WTC11 (cell line): ENCODE data around the gene ECHS1.

Experiments
- CREB1 ChIP-seq: sonication (generic); formaldehyde crosslinking; IDR thresholded peaks from 2 replicates; pipeline ENCODE4 v1.8.0; 2023; ENCODE audit warnings: mild to moderate bottlenecking, missing genetic modification reagents
- CREM ChIP-seq: sonication (generic); formaldehyde crosslinking; IDR thresholded peaks from 2 replicates; pipeline ENCODE4 v1.8.1; 2022; ENCODE audit warnings: mild to moderate bottlenecking, missing genetic modification reagents, moderate library complexity
- FOXJ3 ChIP-seq: sonication (generic); formaldehyde crosslinking; IDR thresholded peaks from 2 replicates; pipeline ENCODE4 v1.9.0; 2021; ENCODE audit warnings: missing genetic modification reagents, mild to moderate bottlenecking, borderline replicate concordance
- KAT7 ChIP-seq: sonication (generic); formaldehyde crosslinking; IDR thresholded peaks from 2 replicates; pipeline ENCODE4 v1.8.1; 2023; ENCODE audit warnings: missing genetic modification reagents, mild to moderate bottlenecking, borderline replicate concordance
- NR2C2 ChIP-seq: sonication (generic); formaldehyde crosslinking; IDR thresholded peaks from 2 replicates; pipeline ENCODE4 v1.8.0; 2022; ENCODE audit warnings: mild to moderate bottlenecking, missing genetic modification reagents
- NR3C1 ChIP-seq: sonication (generic); formaldehyde crosslinking; conservative IDR thresholded peaks from 2 replicates; pipeline ENCODE4 v1.8.1; 2023; ENCODE audit warnings: low read depth, mild to moderate bottlenecking, missing genetic modification reagents
- SOX15 ChIP-seq: fragments of 250-450 bp; sonication (Bioruptor Pico); IDR thresholded peaks from 2 replicates; pipeline ENCODE4 v1.9.0; 2021; ENCODE audit warnings: mild to moderate bottlenecking
- TF ChIP-seq, protein P1 (sequence below): fragments of 200-600 bp; IDR thresholded peaks from 2 replicates; pipeline ENCODE4 v1.8.0; 2022; ENCODE audit warnings: antibody characterized with exemption
- TF ChIP-seq, protein P2 (sequence below): fragments of 250-450 bp; sonication (Bioruptor Pico); IDR thresholded peaks from 2 replicates; pipeline ENCODE4 v1.9.0; 2021; ENCODE audit warnings: mild to moderate bottlenecking, borderline replicate concordance
- TF ChIP-seq, protein P3 (sequence below): sonication (generic); formaldehyde crosslinking; IDR thresholded peaks from 2 replicates; pipeline ENCODE4 v1.8.0; 2023; ENCODE audit warnings: missing genetic modification reagents
- TF ChIP-seq, protein P4 (sequence below): fragments of 250-450 bp; sonication (Bioruptor Pico); conservative IDR thresholded peaks from 2 replicates; pipeline ENCODE4 v1.9.0; 2021; ENCODE audit warnings: mild to moderate bottlenecking
- TF ChIP-seq, protein P5 (sequence below): sonication (generic); formaldehyde crosslinking; IDR thresholded peaks from 2 replicates; pipeline ENCODE4 v1.8.0; 2023; ENCODE audit warnings: missing genetic modification reagents, mild to moderate bottlenecking, borderline replicate concordance

DNA sequence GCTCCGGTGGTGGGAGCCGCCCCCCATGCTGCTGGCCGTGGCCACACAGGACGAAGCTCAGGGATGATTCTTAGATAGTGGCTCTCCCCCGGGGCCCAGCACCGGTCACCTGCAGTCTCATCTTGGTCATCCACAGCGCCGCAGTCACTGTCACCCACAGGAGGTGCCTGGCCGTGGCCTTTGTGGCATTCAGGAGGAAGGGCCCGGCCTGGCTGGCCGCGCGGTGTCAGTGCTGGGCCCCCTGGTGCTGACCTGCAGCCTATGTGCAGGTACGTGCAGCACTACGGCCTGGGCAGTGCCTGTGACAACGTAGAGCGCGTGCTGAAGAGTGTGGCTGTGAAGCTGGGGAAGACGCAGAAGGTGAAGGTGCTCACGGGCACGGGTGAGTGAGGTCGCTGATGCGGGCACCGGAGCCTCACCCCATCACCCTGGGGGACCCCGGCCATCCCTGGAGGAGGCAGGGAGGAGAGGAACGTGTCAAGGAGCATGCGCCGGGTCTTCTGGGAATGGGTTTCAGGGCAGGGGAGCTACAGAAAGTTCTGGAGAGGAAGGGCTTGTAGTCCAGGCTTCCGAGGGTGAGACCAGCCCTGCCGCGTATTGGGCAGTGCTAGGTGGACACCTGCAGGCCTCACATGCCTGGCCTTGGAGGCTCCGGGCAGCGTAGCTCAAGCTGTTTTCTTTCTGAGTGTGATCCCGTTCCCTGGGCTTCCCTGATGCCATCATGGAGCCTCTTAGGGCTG, 46.2 kb upstream of the ECHS1 start:
- no peak for TF ChIP-seq CREM (CRISPR knock-in tag)
- TF ChIP-seq, protein P1, sequence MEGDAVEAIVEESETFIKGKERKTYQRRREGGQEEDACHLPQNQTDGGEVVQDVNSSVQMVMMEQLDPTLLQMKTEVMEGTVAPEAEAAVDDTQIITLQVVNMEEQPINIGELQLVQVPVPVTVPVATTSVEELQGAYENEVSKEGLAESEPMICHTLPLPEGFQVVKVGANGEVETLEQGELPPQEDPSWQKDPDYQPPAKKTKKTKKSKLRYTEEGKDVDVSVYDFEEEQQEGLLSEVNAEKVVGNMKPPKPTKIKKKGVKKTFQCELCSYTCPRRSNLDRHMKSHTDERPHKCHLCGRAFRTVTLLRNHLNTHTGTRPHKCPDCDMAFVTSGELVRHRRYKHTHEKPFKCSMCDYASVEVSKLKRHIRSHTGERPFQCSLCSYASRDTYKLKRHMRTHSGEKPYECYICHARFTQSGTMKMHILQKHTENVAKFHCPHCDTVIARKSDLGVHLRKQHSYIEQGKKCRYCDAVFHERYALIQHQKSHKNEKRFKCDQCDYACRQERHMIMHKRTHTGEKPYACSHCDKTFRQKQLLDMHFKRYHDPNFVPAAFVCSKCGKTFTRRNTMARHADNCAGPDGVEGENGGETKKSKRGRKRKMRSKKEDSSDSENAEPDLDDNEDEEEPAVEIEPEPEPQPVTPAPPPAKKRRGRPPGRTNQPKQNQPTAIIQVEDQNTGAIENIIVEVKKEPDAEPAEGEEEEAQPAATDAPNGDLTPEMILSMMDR, result no peak
- TF ChIP-seq CREB1 (CRISPR knock-in tag), result no peak
- no peak for TF ChIP-seq KAT7 (CRISPR knock-in tag)
- no peak for TF ChIP-seq NR3C1 (CRISPR knock-in tag)
- no peak for TF ChIP-seq SOX15
- no peak for TF ChIP-seq NR2C2 (CRISPR knock-in tag)
- TF ChIP-seq, protein P2, sequence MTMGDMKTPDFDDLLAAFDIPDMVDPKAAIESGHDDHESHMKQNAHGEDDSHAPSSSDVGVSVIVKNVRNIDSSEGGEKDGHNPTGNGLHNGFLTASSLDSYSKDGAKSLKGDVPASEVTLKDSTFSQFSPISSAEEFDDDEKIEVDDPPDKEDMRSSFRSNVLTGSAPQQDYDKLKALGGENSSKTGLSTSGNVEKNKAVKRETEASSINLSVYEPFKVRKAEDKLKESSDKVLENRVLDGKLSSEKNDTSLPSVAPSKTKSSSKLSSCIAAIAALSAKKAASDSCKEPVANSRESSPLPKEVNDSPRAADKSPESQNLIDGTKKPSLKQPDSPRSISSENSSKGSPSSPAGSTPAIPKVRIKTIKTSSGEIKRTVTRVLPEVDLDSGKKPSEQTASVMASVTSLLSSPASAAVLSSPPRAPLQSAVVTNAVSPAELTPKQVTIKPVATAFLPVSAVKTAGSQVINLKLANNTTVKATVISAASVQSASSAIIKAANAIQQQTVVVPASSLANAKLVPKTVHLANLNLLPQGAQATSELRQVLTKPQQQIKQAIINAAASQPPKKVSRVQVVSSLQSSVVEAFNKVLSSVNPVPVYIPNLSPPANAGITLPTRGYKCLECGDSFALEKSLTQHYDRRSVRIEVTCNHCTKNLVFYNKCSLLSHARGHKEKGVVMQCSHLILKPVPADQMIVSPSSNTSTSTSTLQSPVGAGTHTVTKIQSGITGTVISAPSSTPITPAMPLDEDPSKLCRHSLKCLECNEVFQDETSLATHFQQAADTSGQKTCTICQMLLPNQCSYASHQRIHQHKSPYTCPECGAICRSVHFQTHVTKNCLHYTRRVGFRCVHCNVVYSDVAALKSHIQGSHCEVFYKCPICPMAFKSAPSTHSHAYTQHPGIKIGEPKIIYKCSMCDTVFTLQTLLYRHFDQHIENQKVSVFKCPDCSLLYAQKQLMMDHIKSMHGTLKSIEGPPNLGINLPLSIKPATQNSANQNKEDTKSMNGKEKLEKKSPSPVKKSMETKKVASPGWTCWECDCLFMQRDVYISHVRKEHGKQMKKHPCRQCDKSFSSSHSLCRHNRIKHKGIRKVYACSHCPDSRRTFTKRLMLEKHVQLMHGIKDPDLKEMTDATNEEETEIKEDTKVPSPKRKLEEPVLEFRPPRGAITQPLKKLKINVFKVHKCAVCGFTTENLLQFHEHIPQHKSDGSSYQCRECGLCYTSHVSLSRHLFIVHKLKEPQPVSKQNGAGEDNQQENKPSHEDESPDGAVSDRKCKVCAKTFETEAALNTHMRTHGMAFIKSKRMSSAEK (CRISPR knock-in tag), result no peak
- TF ChIP-seq, protein P3, sequence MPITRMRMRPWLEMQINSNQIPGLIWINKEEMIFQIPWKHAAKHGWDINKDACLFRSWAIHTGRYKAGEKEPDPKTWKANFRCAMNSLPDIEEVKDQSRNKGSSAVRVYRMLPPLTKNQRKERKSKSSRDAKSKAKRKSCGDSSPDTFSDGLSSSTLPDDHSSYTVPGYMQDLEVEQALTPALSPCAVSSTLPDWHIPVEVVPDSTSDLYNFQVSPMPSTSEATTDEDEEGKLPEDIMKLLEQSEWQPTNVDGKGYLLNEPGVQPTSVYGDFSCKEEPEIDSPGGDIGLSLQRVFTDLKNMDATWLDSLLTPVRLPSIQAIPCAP (CRISPR knock-in tag), result no peak
- TF ChIP-seq, protein P4, sequence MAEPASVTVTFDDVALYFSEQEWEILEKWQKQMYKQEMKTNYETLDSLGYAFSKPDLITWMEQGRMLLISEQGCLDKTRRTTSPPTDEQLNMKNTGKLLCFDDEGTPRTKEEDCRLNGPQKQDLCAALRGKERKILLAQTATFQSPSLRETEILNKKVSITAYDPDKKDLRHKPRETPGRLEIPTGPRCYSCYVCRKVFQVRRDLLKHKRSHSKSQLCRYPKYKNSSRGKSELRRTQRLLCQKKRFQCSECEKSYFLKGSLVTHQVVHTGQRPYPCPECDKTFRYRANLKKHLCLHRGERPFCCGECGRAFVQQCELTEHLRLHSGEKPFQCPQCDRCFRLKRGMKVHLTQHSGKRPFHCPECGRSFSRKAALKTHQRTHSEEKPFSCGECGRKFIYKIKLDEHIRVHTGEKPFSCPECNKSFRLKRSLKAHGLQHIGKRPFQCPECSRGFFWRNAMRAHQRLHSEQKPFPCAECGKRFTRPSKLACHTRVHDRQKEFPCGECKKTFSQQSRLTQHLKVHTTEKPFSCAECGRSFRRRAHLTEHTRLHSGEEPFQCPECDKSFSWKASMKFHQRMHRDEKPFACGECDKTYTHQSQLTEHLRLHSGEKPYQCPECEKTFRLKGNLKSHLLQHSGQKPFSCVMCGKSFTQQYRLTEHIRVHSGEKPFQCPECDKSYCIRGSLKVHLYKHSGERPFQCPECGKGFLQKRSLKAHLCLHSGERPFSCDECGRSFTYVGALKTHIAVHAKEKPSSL (CRISPR knock-in tag), result no peak
- TF ChIP-seq, protein P5, sequence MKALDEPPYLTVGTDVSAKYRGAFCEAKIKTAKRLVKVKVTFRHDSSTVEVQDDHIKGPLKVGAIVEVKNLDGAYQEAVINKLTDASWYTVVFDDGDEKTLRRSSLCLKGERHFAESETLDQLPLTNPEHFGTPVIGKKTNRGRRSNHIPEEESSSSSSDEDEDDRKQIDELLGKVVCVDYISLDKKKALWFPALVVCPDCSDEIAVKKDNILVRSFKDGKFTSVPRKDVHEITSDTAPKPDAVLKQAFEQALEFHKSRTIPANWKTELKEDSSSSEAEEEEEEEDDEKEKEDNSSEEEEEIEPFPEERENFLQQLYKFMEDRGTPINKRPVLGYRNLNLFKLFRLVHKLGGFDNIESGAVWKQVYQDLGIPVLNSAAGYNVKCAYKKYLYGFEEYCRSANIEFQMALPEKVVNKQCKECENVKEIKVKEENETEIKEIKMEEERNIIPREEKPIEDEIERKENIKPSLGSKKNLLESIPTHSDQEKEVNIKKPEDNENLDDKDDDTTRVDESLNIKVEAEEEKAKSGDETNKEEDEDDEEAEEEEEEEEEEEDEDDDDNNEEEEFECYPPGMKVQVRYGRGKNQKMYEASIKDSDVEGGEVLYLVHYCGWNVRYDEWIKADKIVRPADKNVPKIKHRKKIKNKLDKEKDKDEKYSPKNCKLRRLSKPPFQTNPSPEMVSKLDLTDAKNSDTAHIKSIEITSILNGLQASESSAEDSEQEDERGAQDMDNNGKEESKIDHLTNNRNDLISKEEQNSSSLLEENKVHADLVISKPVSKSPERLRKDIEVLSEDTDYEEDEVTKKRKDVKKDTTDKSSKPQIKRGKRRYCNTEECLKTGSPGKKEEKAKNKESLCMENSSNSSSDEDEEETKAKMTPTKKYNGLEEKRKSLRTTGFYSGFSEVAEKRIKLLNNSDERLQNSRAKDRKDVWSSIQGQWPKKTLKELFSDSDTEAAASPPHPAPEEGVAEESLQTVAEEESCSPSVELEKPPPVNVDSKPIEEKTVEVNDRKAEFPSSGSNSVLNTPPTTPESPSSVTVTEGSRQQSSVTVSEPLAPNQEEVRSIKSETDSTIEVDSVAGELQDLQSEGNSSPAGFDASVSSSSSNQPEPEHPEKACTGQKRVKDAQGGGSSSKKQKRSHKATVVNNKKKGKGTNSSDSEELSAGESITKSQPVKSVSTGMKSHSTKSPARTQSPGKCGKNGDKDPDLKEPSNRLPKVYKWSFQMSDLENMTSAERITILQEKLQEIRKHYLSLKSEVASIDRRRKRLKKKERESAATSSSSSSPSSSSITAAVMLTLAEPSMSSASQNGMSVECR (CRISPR knock-in tag), result no peak
- TF ChIP-seq FOXJ3, result no peak
